ENCODE data around the gene SLC16A1. TPM values are rescaled to one million over a fixed set of nuclear protein-coding genes. Genes with fewer than 3 reads are reported as not detected.
A peak's percentile ranks its signal among the peaks of the same experiment; 100 is the strongest.

SLC16A1 gene
- total and polyA plus RNA-seq, 9 donors = 31.6 to 52.3 (median 41.0) TPM

GRCh38 chr1:112954017-112954650 lies 1.9 kb downstream of the SLC16A1 start:
- H3K27me3 ChIP-seq (ENCODE audit: control insufficient read depth, insufficient read depth, low read length) = no peaks in the 10 kb centered on the region
- DNase-seq = no peak
- no peaks in the 10 kb centered on the region for H3K9me3 ChIP-seq (replicated peaks; ENCODE audit: control insufficient read depth, low read depth, low read length)
- H3K4me1 ChIP-seq (ENCODE audit: control insufficient read depth, insufficient read depth, low read length) = peaks cover 6% of the 10 kb centered on the region
- no peak overlapping the region for H3K27ac ChIP-seq (ENCODE audit: low read length)
- no peak overlapping the region for H3K4me3 ChIP-seq (ENCODE audit: low read length)
- no peaks in the 10 kb centered on the region for H3K36me3 ChIP-seq (ENCODE audit: control insufficient read depth, insufficient read depth, low read length)
- 67% methylated on average over 1 of the region's 4 CpGs for WGBS (ENCODE audit: insufficient coverage)

- H3K27me3 ChIP-seq (ENCODE audit: control insufficient read depth, insufficient read depth, low read length) = no peaks in the 10 kb centered on the region
- WGBS (ENCODE audit: insufficient coverage) = no CpG with 5 or more reads among the region's 1 CpG
- no peak overlapping the region for H3K27ac ChIP-seq (ENCODE audit: low read length)
- no peak overlapping the region for H3K4me3 ChIP-seq (ENCODE audit: low read length)
- H3K36me3 ChIP-seq (ENCODE audit: control insufficient read depth, insufficient read depth, low read length) = no peaks in the 10 kb centered on the region
- no peaks in the 10 kb centered on the region for H3K9me3 ChIP-seq (replicated peaks; ENCODE audit: control insufficient read depth, low read depth, low read length)
- no peak for DNase-seq
- no peaks in the 10 kb centered on the region for H3K4me1 ChIP-seq (ENCODE audit: control insufficient read depth, insufficient read depth, low read length)
These were observed 5.6 kb downstream of the SLC16A1 start for GRCh38 chr1:112950426-112950825.

GRCh38 chr1:112946683-112947082 lies 9.3 kb downstream of the SLC16A1 start:
- H3K9me3 ChIP-seq (replicated peaks; ENCODE audit: control insufficient read depth, low read depth, low read length) = no peaks in the 10 kb centered on the region
- H3K27ac ChIP-seq (ENCODE audit: low read length) = no peak overlapping the region
- 70% methylated on average over 1 of the region's 3 CpGs for WGBS (ENCODE audit: insufficient coverage)
- no peak overlapping the region for H3K4me3 ChIP-seq (ENCODE audit: low read length)
- no peaks in the 10 kb centered on the region for H3K36me3 ChIP-seq (ENCODE audit: control insufficient read depth, insufficient read depth, low read length)
- H3K4me1 ChIP-seq (ENCODE audit: control insufficient read depth, insufficient read depth, low read length) = no peaks in the 10 kb centered on the region
- no peaks in the 10 kb centered on the region for H3K27me3 ChIP-seq (ENCODE audit: control insufficient read depth, insufficient read depth, low read length)
- DNase-seq = no peak

GRCh38 chr1:112939810-112940209 lies 16.2 kb downstream of the SLC16A1 start:
- Histone ChIP-seq H3K9me3 (replicated peaks; ENCODE audit: control insufficient read depth, low read depth, low read length) (no peaks in the 10 kb centered on the region), H3K27ac (ENCODE audit: low read length) (no peak overlapping the region)
- WGBS (ENCODE audit: insufficient coverage) = 92% methylated on average over 2 of the region's 3 CpGs

GRCh38 chr1:112938210-112938609 lies 17.8 kb downstream of the SLC16A1 start:
- Histone ChIP-seq H3K27me3 (ENCODE audit: control insufficient read depth, insufficient read depth, low read length) (no peaks in the 10 kb centered on the region), H3K4me3 (ENCODE audit: low read length) (no peak overlapping the region), H3K4me1 (ENCODE audit: control insufficient read depth, insufficient read depth, low read length) (no peaks in the 10 kb centered on the region), H3K9me3 (replicated peaks; ENCODE audit: control insufficient read depth, low read depth, low read length) (no peaks in the 10 kb centered on the region), H3K36me3 (ENCODE audit: control insufficient read depth, insufficient read depth, low read length) (no peaks in the 10 kb centered on the region), H3K27ac (ENCODE audit: low read length) (no peak overlapping the region)
- 33% methylated on average over 1 of the region's 3 CpGs for WGBS (ENCODE audit: insufficient coverage)
- DNase-seq = no peak

More at GRCh38 chr1:112939810-112940209, 16.2 kb downstream of the SLC16A1 start:
- H3K4me1 ChIP-seq (ENCODE audit: control insufficient read depth, insufficient read depth, low read length) = no peaks in the 10 kb centered on the region
- no peaks in the 10 kb centered on the region for H3K36me3 ChIP-seq (ENCODE audit: control insufficient read depth, insufficient read depth, low read length)
- DNase-seq = no peak
- H3K27me3 ChIP-seq (ENCODE audit: control insufficient read depth, insufficient read depth, low read length) = no peaks in the 10 kb centered on the region
- no peak overlapping the region for H3K4me3 ChIP-seq (ENCODE audit: low read length)

- Histone ChIP-seq H3K27ac (ENCODE audit: low read length) (no peak overlapping the region), H3K36me3 (ENCODE audit: control insufficient read depth, insufficient read depth, low read length) (no peaks in the 10 kb centered on the region), H3K4me1 (ENCODE audit: control insufficient read depth, insufficient read depth, low read length) (no peaks in the 10 kb centered on the region), H3K9me3 (replicated peaks; ENCODE audit: control insufficient read depth, low read depth, low read length) (no peaks in the 10 kb centered on the region), H3K4me3 (ENCODE audit: low read length) (no peak overlapping the region), H3K27me3 (ENCODE audit: control insufficient read depth, insufficient read depth, low read length) (no peaks in the 10 kb centered on the region)
- DNase-seq = no peak
These were observed 18.5 kb downstream of the SLC16A1 start for GRCh38 chr1:112937495-112937894.

GRCh38 chr1:112937070-112937469 lies 18.9 kb downstream of the SLC16A1 start:
- Histone ChIP-seq H3K27ac (ENCODE audit: low read length) (no peak overlapping the region), H3K4me3 (ENCODE audit: low read length) (no peak overlapping the region), H3K9me3 (replicated peaks; ENCODE audit: control insufficient read depth, low read depth, low read length) (no peaks in the 10 kb centered on the region), H3K36me3 (ENCODE audit: control insufficient read depth, insufficient read depth, low read length) (no peaks in the 10 kb centered on the region), H3K4me1 (ENCODE audit: control insufficient read depth, insufficient read depth, low read length) (no peaks in the 10 kb centered on the region), H3K27me3 (ENCODE audit: control insufficient read depth, insufficient read depth, low read length) (no peaks in the 10 kb centered on the region)
- no peak for DNase-seq
- 28% methylated on average over 2 of the region's 2 CpGs for WGBS (ENCODE audit: insufficient coverage)

GRCh38 chr1:112935461-112936111 lies 20.4 kb downstream of the SLC16A1 start:
- no peak overlapping the region for H3K27ac ChIP-seq (ENCODE audit: low read length)
- H3K27me3 ChIP-seq (ENCODE audit: control insufficient read depth, insufficient read depth, low read length) = no peaks in the 10 kb centered on the region
- no peak overlapping the region for H3K4me3 ChIP-seq (ENCODE audit: low read length)
- no peaks in the 10 kb centered on the region for H3K9me3 ChIP-seq (replicated peaks; ENCODE audit: control insufficient read depth, low read depth, low read length)
- DNase-seq = no peak
- no peaks in the 10 kb centered on the region for H3K36me3 ChIP-seq (ENCODE audit: control insufficient read depth, insufficient read depth, low read length)
- no peaks in the 10 kb centered on the region for H3K4me1 ChIP-seq (ENCODE audit: control insufficient read depth, insufficient read depth, low read length)

- peak; percentile 60 for DNase-seq
- H3K4me1 ChIP-seq (ENCODE audit: control insufficient read depth, insufficient read depth, low read length) = no peaks in the 10 kb centered on the region
- H3K27ac ChIP-seq (ENCODE audit: low read length) = no peak overlapping the region
- no peak overlapping the region for H3K4me3 ChIP-seq (ENCODE audit: low read length)
- no peaks in the 10 kb centered on the region for H3K36me3 ChIP-seq (ENCODE audit: control insufficient read depth, insufficient read depth, low read length)
- no peaks in the 10 kb centered on the region for H3K9me3 ChIP-seq (replicated peaks; ENCODE audit: control insufficient read depth, low read depth, low read length)
- 43% methylated on average over 1 of the region's 3 CpGs for WGBS (ENCODE audit: insufficient coverage)
- H3K27me3 ChIP-seq (ENCODE audit: control insufficient read depth, insufficient read depth, low read length) = no peaks in the 10 kb centered on the region
These were observed 21.4 kb downstream of the SLC16A1 start for GRCh38 chr1:112934577-112934976.

GRCh38 chr1:112933820-112934571 lies 22.0 kb downstream of the SLC16A1 start:
- Histone ChIP-seq H3K4me3 (ENCODE audit: low read length) (no peak overlapping the region), H3K9me3 (replicated peaks; ENCODE audit: control insufficient read depth, low read depth, low read length) (no peaks in the 10 kb centered on the region), H3K36me3 (ENCODE audit: control insufficient read depth, insufficient read depth, low read length) (peaks cover 4% of the 10 kb centered on the region), H3K27ac (ENCODE audit: low read length) (no peak overlapping the region), H3K27me3 (ENCODE audit: control insufficient read depth, insufficient read depth, low read length) (no peaks in the 10 kb centered on the region), H3K4me1 (ENCODE audit: control insufficient read depth, insufficient read depth, low read length) (no peaks in the 10 kb centered on the region)
- no peak for DNase-seq
- WGBS (ENCODE audit: insufficient coverage) = no CpG with 5 or more reads among the region's 3 CpGs
